T-helper 1 cell treated with Interleukin-12 subunit alpha and Interleukin-12 subunit beta and Interleukin-4 antibody, amounts not matched to agents 30 μg/mL and 1 μg/mL, for 36 hours (primary cell): ENCODE results near the gene WNK1.

Experiments
- H3K27ac Mint-ChIP-seq: one replicate; pipeline ENCODE4 v1.8.0; 2021; ENCODE audit warnings: mild to moderate bottlenecking, mixed read lengths
- H3K27me3 Mint-ChIP-seq: one replicate; pipeline ENCODE4 v1.8.0; 2021; ENCODE audit warnings: low read depth, mixed read lengths
- H3K36me3 Mint-ChIP-seq: one replicate; pipeline ENCODE4 v1.8.0; 2021; ENCODE audit warnings: low read depth, mixed read lengths
- H3K4me1 Mint-ChIP-seq: one replicate; pipeline ENCODE4 v1.8.0; 2021; ENCODE audit warnings: low read depth, mixed read lengths
- H3K4me3 Mint-ChIP-seq: one replicate; pipeline ENCODE4 v1.8.0; 2021; ENCODE audit warnings: mild to moderate bottlenecking, moderate library complexity, mixed read lengths
- H3K9me3 Mint-ChIP-seq: one replicate; pipeline ENCODE4 v1.8.0; 2021; ENCODE audit warnings: mixed read lengths

The WNK1 gene

GRCh38 chr12:955939-956338 is 203.6 kb downstream of the WNK1 start:
- Mint-ChIP-seq H3K27ac (no peak overlapping the region), H3K4me1 (peaks cover 3% of the 10 kb centered on the region), H3K9me3 (no peaks in the 10 kb centered on the region), H3K4me3 (no peak overlapping the region), H3K36me3 (no peaks in the 10 kb centered on the region), H3K27me3 (peaks cover 10% of the 10 kb centered on the region)

GRCh38 chr12:958588-959123 is 206.3 kb downstream of the WNK1 start:
- Mint-ChIP-seq H3K27ac (no peak overlapping the region), H3K36me3 (no peaks in the 10 kb centered on the region), H3K9me3 (no peaks in the 10 kb centered on the region), H3K27me3 (peaks cover 10% of the 10 kb centered on the region), H3K4me1 (peaks cover 6% of the 10 kb centered on the region), H3K4me3 (no peak overlapping the region)
